ENCODE results near the gene SAMD3.
"Not testable (repeated sequence)": the region's sequence is repeated elsewhere in the genome, so short reads cannot be mapped to it uniquely, and the experiment has no call there.

Gene SAMD3, protein sequence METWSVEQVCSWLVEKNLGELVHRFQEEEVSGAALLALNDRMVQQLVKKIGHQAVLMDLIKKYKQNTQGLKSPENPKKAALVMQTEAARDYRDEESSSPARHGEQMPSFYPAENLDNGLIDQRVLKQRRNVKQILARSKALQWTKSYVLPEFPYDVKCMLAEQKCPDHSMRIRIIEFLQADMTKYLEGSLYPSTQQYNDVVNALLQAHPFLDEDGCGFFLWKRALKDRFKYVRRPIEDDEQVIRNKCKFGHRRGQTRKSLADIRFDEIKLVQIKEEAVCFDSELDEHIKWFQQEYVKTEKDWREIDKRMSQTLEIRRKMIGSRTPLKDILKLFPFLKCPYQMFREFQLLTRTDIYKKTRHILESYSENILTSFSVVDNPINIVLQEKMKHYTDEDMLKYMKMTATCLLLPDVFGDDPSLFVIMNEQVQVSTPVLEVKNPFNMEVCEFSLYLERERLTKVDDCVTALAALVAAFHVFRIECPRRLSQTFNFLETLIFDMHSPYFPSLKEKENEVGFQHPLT

DNA sequence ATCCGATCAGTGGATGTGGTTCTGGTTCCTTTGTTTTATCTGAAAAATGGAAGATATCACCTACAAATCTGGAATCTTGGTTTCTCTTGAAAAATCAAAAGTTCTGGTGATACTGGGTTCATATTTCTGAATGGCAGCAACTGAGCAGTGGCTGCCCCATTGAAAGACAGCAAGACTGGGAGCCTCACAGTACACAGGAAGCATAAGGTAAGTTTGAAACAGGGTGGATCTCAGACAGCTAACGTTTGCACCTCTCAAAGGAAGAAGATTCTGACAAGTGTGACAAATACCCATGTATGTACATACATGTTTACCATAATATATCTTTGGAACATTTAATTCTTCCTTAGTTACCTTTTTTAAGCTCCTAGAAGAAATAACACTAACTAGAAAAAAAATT, at the start of gene SAMD3:
SAMD3 (minus strand) TSS at position 177 of the 400 bp plus-strand sequence. CDS start 7,678 bp downstream, outside the sequence.
- no peak for DNase-seq

DNA sequence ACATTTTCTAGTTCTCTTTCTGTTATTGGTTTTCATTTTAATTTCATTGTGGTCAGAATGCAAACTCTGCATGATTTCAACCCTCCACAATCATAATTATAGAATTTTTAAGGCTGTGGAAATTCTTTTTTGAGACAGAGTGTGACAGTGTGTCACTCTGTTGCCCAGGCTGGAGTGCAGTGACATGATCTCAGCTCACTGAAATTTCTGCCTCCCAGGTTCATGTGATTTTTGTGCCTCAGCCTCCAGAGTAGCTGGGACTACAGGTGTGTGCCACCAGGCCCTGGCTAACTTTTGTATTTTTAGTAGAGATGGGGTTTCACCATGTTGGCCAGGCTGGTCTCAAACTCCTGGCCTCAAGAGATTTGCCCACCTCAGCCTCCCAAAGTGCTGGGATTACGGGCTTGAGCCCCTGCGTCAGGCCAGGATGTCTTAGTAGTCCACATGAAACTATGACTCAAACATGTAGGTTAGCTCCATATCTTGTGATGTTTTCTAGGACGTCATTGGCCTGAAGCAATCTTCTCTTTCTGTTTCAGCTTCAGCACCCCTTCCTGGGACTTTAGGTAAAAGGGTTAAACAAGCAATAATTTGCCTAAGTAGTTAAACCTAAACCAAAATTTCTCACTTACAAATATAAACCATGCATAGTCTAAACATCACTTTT, 47.4 kb upstream of the SAMD3 start:
- DNase-seq = no peak

DNA sequence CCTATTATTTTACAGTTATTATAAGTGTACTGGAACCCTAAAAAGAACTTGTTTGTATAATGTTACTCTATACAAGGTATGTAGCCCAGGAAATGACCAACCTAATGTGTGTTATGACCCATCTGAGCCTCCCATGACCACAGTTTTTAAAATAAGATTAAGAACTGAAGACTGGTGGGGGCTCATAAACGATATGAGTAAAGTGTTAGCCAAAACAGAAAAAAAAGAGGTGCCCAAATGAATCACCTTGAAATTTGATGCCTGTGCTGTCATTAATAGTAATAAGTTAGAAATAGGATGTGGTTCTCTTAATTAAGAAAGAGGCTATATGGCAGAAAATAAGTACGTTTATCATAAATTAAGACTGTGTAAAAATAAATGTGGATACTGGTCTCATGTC, 42.8 kb upstream of the SAMD3 start:
- DNase-seq = not testable (repeated sequence)

DNA sequence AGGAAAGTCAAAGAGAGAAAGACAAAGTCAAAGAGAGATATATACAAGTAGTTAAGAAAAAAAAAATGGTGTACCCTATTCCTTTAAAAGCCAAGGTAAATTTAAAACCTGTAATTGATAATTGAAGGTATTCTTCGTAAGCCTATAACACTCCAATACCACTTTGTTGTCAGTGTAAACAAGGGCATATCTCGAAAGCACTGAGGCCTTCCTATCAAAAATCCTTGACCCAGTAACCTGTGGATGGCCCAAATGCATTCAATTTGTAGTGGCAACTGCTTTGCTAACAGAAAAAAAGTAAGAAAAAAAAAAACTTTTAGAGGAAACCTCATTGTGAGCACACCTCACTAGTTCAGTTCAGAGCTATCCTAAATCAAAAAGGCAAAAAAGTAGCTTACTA, 39.3 kb upstream of the SAMD3 start:
- no peak for DNase-seq

DNA sequence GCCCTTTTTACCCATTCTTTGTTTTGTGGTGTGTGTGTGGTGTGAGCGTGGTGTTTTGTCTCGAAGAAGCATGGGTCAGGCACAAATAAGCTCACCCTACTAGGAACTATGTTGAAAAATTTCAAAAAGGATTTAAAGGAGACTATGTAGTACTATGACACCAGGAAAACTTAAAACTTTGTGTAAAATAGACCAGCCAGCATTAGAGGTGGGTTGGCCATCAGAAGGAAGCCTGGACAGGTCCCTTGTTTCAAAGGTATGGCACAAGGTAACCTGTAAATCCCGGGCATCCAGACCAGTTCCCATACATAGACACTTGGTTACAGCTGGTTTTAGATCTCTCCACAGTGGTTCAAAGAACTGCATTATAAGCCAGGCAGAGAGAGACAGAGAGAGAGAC, 38.8 kb upstream of the SAMD3 start:
- DNase-seq = not testable (repeated sequence)

DNA sequence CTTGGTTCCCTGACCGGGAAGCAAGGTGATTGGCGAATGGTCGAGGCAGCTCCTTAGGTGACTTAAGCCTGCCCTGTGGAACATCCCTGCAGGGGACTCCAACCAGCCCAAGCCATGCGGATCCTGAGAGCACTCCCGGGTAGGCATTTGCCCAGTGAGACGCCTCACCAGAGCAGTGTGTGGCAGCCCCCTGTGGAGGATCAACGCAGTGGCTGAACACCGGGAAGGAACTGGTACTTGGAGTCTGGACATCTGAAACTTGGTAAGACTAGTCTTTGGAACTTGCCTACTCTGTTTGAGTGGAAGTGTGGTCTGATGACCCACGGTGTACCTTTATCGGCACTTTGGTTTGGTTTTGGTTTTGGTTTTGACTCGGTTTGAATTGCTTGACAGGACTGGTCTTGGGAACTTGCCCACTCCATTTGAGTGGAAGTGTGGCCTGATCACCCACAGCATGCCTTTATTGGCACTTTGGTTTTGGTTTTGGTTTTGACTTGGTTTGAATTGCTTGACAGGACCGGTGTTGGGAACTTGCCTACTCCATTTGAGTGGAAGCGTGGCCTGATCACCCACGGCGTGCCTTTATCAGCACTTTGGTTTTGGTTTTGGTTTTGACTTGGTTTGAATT, 38.0 kb upstream of the SAMD3 start:
- DNase-seq = not testable (repeated sequence)

DNA sequence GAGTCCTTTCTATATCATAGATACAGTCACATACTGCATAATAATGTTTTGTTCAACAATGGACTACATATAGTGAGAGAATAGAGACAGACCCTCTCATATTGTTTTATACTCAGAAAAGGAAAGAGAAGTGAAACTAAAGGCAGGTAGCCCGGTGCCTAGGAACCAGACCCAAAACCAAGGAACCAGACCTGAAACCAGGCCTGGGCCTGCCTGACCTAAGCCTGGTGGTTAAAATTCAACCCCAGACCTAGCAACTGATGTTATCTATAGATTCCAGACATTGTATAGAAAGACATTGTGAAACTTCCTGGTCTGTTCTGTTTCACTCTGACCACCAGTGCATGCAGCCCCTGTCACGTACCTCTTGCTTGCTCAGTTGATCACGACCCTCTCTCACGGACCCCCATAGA, 37.3 kb upstream of the SAMD3 start:
- DNase-seq = not testable (repeated sequence)

DNA sequence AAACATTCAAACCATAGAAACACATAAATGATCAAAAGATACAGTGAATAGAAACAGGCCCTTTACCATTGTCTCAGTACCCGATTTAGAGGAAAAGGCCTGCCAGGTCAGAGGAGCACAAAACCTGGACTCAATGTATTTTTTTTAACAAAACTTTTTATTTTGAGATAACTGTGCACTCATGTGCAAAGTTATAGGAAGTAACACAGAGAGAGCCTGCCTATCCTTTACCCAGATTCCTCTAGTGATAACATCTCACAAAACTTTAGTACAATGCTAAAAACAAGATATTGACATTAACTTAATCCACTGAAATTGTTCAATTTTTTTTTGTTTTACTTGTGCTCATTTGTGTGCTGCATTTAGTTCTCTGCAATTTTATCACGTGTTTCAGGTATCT, 36.8 kb upstream of the SAMD3 start:
- DNase-seq = no peak

DNA sequence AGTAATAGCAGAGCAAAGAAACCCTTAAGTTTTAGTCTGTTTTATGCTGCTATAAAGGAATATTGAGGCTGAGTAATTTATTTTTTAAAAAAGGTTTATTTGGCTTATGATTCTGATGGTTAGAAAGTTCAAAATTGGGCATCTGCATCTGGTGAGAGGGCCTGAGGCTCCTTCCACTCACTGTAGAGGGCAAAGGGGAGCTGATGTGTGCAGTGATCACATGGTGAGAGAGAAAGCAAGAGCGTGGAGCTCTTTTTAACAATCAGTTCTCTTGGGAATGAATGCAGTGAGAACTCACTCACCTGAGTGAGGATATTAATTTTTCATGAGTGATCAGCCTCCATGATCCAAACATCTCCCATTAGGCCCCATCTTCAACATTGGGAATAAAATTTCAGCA, 36.4 kb upstream of the SAMD3 start:
- no peak for DNase-seq

DNA sequence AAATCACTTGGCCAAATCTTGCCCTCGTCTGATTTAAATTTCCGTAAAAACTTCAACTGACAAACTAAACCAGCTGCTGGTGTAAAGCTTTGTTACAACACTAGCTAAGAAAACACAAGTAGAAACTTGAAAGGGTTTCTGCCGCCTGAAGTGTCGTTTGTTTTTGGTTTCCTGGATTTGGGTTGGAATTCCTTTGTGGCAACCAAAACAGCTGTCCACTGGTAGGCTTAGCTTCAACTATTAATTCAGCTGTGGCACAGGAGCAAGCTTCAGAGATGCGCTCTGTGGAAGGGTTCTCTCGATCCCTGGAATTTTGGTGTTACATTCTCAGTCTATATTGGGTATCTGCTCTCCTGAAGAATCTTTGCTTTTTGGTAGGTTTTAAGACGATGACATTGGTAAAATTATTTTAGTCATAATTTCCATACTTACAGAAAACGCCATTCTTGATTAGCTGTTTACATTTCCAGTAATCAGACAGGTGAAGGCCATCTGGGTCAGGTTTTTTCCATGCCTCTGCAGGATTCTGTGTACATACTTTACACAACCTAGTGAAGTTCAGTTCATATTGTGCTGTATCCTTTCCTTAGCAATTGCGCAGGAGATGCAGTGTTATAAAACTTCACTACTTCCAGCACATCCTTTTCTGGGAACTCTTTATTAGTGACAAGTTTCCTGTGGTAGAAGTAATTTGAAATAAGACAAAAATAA, 29.9 kb upstream of the SAMD3 start:
- DNase-seq = no peak

DNA sequence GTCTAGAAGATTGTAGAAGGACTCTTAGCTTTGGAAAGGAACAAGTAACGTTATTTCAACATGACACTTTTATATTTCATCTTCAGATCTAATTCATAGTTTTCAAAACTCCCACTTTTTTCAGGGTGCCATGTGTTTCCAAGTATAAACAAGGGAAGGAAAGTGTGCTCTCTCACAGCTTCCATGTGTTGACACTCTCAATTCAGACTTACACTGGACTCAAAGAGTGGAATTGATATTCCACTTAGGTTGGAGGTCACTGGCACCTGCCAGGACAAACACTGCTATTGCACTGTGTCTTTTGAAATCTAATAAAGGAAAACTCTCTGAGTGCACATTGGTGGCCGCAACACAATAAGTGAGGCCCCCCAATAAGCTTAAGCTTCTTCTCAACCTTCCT, 22.5 kb upstream of the SAMD3 start:
- no peak for DNase-seq

DNA sequence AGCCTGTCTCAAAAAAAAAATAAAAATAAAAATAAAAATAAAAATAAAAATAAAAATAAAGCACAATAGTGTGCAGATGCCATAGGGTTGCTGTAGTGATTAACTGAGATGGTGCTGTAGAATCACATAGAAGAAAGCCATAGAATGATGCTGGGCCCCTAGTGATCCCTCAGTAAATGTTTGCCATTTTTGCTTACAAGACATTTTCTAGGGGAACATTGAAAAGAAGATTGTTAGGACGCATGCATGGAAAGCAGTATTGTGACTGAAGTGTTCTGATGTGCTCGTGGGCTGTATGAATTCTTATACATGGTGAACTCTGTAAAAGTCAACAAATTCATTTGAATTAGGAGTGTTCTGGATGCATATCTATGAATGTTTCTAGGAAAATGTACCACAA, 22.0 kb upstream of the SAMD3 start:
- no peak for DNase-seq

DNA sequence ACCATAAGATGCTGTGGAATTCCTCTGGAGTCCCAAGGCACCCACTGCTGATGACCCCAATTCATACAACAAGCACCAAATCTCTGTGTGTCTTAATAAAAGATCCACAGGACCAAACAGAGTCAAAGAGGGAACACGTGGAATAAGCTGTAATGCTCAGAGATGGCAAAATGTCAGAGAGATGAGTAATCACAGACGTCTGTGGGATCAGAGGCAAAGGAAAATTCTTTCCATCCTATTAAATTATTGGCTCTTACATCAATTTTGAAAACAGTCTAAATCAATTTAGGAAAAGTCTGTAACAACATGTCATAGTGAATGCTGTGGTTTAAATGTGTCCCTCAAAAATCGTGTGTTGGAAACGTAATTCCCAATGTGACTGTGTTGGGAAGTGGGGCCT, 17.5 kb upstream of the SAMD3 start:
- no peak for DNase-seq

DNA sequence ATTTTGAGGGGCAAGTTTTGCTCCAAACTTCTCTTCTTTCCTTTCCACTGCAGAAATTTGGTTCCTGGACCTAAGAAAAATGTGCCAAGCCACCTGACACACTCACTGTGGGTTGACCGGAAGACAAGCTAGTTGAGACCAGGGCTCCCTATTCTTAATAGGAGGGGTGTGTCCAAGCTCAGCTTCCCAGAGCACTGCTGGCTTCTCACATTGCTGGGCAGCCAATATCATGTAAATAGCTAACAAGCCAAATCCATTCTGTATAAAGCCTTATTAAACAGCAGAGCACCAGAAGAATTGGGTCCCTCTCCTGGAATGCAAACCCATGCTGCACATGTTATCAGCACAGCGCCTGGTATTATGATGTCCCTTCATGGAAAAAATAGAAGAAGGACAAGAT, 17.0 kb upstream of the SAMD3 start:
- DNase-seq = no peak

DNA sequence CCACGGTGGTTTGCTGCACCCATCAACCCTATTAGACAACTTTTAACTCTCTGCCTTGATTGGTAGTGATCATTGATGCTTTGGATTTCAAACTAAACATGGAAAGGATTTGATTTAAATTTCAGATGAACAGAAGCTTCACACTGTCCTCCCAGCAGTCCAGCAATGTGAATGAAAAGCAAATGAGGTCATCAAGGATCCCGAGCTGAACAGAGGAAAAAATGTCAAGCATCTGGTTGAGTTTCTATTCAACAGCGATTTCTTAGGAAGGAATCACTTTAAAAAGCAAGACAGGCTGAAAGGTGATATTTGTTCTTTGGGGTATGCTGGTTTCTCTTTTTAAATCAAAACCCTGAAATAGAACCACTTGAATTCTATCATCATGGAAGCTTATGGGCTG, 10.6 kb upstream of the SAMD3 start:
- no peak for DNase-seq

DNA sequence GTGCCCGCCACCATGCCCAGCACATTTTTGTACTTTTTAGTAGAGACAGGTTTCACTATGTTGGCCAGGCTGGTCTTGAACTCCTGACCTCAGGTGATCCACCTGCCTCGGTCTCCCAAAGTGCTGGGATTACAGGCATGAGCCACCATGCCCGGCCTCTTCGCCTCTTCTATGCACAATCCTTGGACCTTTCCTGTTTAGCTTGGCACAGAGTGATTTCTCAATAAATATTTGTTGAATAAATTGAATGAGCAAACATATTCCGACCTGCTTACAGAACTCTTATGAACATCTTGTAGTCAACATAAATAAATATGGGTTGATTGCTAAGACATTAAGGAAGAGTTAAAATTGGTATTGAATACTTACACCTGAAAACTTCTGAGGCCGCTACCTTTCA, 7.8 kb upstream of the SAMD3 start:
- not testable (repeated sequence) for DNase-seq

DNA sequence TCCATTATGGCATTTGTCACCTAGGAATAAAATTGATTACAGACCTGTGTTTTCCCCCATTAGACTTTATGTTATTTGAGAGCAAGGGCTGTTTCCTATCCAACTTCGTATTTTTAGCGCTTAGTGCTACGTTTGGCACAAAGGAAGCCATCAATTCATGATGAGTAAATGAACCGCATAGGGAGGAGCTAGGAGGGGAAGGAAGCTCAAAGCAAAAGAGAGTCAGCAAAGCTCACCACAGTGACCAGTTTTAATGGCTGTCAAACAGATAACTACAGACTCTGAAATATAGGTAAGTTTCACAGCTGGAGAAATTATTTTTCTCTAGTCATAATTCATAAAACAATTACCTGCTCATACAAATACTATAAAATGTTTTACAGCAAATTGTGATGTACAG, 6.9 kb upstream of the SAMD3 start:
- no peak for DNase-seq

DNA sequence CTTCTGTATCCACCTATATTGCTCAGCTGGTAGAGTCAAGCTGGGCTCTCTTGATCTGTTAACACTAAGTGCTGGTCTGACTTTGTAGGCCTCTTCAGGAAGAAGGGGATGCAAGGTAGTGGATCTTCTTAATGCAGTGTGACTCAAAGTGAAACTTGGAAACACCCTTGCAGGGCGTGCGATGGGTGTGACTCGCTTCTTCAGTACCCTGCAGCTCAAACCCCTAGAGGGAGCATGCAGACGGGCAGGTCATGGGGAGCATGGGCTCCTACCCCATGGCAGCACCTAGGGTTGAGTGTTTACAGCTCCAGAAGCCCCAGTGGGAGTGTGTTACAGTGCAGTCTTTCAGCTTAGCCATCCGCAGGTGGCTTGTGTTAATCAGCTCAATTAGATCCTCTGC, 757 bp upstream of the SAMD3 start:
- DNase-seq = no peak

DNA sequence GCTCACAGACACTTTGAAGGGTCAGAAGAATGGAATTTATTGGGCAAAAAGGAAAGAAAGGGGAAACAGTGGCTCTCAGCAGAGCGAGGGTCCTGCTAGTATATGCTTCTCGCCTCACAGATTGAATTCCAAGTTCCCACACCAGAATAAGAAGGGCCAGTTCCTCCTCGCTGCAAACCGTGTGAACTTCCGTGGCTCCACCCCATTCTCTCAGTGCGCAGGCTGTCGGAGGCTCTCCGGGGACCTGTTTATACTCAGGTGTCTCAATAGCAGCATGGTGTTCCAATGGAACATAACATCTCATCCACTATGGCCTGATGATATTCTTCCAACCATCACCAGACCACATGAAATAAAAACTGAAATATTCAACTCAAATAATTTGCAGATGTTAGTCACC, 4.6 kb downstream of the SAMD3 start:
- no peak for DNase-seq

DNA sequence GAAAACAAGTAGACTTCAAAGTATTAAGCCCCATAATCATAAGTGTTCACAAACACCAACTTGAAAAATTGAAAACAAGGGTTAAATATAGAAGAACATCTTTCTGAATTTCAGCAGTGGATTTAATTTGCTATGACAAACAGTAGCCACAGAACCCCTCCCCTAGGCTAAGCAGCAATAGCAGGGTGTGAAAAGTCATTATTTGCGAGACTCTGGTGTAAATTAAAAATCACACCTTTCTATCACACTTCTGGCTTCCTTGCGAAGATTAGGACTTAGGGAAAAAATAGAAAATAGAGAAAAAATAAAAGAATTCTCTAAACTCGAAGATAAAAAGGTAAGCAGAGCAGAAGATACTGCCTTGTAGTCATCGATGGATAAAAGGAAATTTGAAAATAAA, 6.1 kb downstream of the SAMD3 start:
- no peak for DNase-seq

DNA sequence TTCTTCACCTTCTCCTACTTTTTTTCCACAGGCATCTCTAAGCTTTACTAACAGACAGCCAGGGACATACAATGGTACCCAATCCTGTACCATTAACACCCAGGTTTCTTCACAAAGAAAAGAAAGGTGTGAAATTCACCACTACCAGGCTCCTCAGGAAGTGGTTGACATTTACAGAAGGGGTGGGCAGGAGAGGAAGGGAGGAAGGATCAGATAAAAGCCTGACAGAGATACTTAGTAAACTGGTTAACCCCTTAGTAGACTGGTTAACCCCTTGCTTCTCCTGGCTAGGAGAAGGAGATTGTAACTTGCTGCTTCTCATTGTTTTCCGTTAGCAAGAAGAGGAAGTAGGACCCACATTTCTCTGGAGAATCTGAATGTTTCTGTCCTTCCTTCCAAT, 7.2 kb downstream of the SAMD3 start:
- DNase-seq = no peak

DNA sequence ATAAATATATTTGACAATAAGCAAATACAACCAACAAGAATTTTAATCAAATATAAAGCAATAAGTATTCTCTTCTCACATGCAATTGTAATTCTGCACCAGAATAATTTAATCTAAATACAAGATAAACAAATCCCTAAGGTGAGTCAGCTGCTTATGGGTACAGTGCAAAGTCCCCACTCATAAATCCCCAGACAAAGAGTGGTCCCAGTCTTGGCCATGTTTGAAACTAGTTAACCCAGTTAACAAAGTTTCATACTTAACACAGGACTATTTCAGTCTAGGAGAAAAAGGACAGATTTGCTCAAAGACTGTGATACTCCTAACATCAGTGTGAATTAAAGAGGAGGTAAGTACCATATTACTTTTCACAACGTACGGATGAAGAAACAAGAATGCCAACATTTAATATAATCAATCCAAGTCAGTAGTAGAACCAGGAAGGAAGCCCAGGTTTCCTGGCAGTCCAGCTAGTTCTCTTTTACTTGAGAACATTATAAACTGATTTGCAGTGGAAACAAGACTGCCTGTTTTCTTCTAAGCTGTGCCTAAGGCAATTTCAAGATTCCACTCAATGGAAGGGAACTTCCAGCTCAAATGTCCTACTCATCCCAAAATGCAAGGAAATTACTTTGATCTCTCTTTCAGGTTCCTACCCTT, 10.4 kb downstream of the SAMD3 start:
- no peak for DNase-seq

DNA sequence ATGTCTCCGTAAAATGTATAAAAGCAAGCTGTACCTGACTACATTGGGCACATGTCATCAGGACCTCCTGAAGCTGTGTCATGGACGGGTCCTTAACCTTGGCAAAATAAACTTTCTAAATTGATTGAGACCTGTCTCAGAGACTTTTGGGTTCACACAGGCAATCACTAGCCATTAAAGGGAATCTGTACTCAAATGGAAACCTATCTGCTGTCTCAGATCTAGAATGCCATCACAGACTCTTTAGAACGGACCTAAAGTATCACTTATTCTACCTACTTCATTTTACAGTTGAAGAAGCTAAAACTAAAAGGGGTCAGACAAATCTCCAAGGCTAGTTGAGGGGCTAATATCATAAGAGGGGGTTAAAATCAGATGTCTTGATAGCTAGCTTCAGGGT, 11.1 kb downstream of the SAMD3 start:
- DNase-seq = no peak

Measured in SHP77 treated with DMSO at 0.1 percent for 48 hours (cell line).